HEK293 (cell line): ENCODE measurements around the gene ANKRD11.

Experiments
- HOXA7 ChIP-seq: sonication (generic); formaldehyde crosslinking; IDR thresholded peaks from 2 replicates; pipeline ENCODE4 v1.8.1; 2022; ENCODE audit warnings: missing genetic modification reagents, borderline replicate concordance
- PRDM2 ChIP-seq: fragments of 450-650 bp; formaldehyde crosslinking; IDR thresholded peaks from 2 replicates; pipeline ENCODE4 v1.5.1; 2016; ENCODE audit warnings: missing biosample characterization, missing genetic modification characterization, borderline replicate concordance
- ZBTB20 ChIP-seq: fragments of 450-650 bp; formaldehyde crosslinking; IDR thresholded peaks from 2 replicates; pipeline ENCODE4 v1.5.1; 2016; ENCODE audit warnings: missing biosample characterization, missing genetic modification characterization
- ZBTB7A ChIP-seq: fragments of 450-650 bp; formaldehyde crosslinking; IDR thresholded peaks from 2 replicates; pipeline ENCODE4 v1.5.1; 2016; ENCODE audit warnings: low read depth, missing biosample characterization, missing genetic modification characterization
- ZEB2 ChIP-seq: fragments of 450-650 bp; formaldehyde crosslinking; IDR thresholded peaks from 2 replicates; pipeline ENCODE4 v1.5.1; 2016; ENCODE audit warnings: missing biosample characterization, missing genetic modification characterization
- ZNF18 ChIP-seq: fragments of 450-650 bp; formaldehyde crosslinking; IDR thresholded peaks from 2 replicates; pipeline ENCODE4 v1.5.1; 2016; ENCODE audit warnings: missing biosample characterization, missing genetic modification characterization
- ZNF366 ChIP-seq: fragments of 450-650 bp; formaldehyde crosslinking; conservative IDR thresholded peaks from 2 replicates; pipeline ENCODE4 v1.5.1; 2016; ENCODE audit warnings: missing biosample characterization, missing genetic modification characterization
- ZNF596 ChIP-seq: fragments of 450-650 bp; IDR thresholded peaks from 2 replicates; pipeline ENCODE4 v1.5.0; 2018; ENCODE audit warnings: missing biosample characterization, mild to moderate bottlenecking, missing genetic modification characterization, moderate library complexity
- ZNF692 ChIP-seq: fragments of 450-650 bp; formaldehyde crosslinking; IDR thresholded peaks from 2 replicates; pipeline ENCODE4 v1.5.1; 2016; ENCODE audit warnings: missing biosample characterization, missing genetic modification characterization
- ZNF704 ChIP-seq: fragments of 450-650 bp; formaldehyde crosslinking; IDR thresholded peaks from 2 replicates; pipeline ENCODE4 v1.5.1; 2016; ENCODE audit warnings: missing biosample characterization, missing genetic modification characterization
- ZNF76 ChIP-seq: fragments of 450-650 bp; formaldehyde crosslinking; IDR thresholded peaks from 2 replicates; pipeline ENCODE4; 2016; ENCODE audit warnings: low read depth, missing biosample characterization, missing genetic modification characterization, borderline replicate concordance
- ZNF777 ChIP-seq: fragments of 450-650 bp; formaldehyde crosslinking; IDR thresholded peaks from 2 replicates; pipeline ENCODE4 v1.5.1; 2017; ENCODE audit warnings: missing biosample characterization, missing genetic modification characterization, borderline replicate concordance
- ZSCAN18 ChIP-seq: fragments of 450-650 bp; formaldehyde crosslinking; IDR thresholded peaks from 2 replicates; pipeline ENCODE4 v1.5.1; 2016; ENCODE audit warnings: missing biosample characterization, missing genetic modification characterization

ANKRD11 gene

GRCh38 chr16:89384282-89384681, 106.1 kb downstream of the ANKRD11 start (continued):
- 0 out of 2 replicates have a peak, but pooled peaks have one; percentile 52 for TF ChIP-seq PRDM2
- no peak for TF ChIP-seq ZNF76 (tag by site-specific recombination)
- TF ChIP-seq ZNF596, result no peak
- TF ChIP-seq ZNF18 (tag by site-specific recombination), result no peak
- TF ChIP-seq ZNF777 (tag by site-specific recombination), result no peak
- TF ChIP-seq ZNF366, result 0 out of 2 replicates have a peak, but pooled peaks have one; percentile 19
- 0 out of 2 replicates have a peak, but pooled peaks have one; percentile 29 for TF ChIP-seq ZBTB7A (tag by site-specific recombination)
- TF ChIP-seq ZEB2 (tag by site-specific recombination), result no peak
- no peak for TF ChIP-seq HOXA7 (CRISPR knock-in tag)
- TF ChIP-seq ZBTB20 (tag by site-specific recombination), result no peak
- TF ChIP-seq ZSCAN18 (tag by site-specific recombination), result no peak
- TF ChIP-seq ZNF692 (tag by site-specific recombination), result no peak
- TF ChIP-seq ZNF704 (tag by site-specific recombination), result no peak
